ENCODE data around the gene KMT2A.
"Not testable (repeated sequence)": the region's sequence is repeated elsewhere in the genome, so short reads cannot be mapped to it uniquely, and the experiment has no call there.

KMT2A gene

DNA sequence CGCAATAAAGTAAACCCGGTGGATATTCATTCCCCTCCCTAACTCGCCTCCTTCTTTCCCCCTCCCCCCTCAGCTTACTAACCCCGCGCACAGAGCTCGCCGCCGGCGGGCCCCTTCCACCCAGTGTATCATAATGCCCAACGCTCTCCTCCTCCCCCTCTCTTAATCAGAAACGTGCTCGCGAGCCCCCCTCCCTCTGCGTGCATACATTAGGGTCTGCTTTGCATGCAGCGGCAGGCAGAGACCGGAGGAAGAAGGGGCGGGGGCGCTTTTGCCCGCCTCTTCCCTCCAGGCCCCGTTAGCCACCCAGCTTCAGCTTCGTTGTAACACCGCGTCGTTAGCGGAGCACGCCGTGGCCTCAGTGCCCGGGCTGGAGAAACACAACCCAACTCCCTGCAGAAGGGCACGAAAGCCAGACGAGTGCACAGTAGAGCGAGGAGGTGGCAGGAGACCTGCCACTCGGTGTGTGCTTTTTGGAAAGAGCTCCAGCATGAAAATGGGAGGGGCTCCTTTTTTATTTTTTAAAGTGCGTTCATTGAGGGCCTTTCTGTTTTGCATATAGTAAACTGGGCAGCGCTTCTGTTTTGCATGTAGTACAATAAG, 901 bp upstream of the KMT2A start:
- no peak for DNase-seq

DNA sequence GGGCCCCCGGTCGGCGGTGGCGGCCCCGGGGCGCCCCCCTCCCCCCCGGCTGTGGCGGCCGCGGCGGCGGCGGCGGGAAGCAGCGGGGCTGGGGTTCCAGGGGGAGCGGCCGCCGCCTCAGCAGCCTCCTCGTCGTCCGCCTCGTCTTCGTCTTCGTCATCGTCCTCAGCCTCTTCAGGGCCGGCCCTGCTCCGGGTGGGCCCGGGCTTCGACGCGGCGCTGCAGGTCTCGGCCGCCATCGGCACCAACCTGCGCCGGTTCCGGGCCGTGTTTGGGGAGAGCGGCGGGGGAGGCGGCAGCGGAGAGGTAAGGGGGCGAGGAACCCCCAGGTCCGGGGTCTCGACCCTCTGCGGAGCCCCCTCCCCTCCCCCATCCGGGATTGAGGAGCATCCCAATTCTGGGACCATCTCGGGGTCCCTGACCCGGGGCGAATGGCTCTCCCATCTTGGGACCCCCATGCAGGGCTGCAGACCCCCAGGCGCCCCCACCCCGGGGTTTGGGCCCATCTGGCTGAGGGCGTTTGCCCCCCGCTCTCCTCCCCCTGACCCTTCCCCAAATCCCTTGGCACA, 431 bp downstream of the KMT2A start:
- DNase-seq = no peak

DNA sequence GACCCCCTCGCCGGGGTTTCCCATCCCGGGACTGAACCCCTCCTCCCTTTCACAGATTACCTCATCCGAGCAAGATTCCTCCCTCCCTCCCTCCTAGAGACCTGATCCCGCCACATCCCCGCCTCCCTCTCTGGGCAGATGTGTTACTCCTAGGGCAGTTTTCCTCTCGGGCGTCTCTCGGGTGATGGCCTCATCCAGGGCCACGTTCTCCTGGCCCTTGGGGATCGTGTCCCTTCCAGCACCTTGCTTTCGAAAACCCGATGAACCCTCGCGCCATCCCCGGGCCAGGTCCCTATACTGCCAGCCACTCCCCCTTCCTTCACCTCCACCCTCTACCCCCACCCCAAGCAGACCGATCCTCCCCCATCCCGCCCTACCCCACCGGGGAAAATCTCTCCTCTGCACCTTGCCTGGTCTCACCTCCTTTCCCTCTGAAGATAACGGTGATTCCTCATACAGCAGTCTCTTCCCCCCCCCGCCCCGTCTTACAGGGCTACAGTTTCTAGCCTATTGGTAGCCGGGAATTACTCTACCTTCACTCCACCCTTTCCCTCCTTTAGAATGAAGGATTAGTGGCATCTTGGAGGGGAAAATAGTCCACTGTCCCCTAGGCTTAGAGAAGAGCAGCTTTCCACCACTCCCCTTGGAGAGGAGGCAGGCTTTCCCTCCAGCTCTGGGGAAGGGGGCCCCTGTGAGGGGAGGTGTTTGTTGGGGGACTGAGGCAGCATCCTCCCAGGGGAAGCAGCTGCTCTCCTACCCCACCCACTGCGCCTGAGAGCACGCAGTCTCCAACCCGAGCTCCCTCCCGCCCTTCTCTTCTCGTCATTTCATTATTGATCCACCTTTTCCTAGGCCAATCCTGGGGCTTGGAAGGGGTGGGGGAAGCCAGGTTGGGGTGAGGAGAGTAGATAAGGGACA, 1.2 kb downstream of the KMT2A start:
- peak; percentile 37 for DNase-seq

DNA sequence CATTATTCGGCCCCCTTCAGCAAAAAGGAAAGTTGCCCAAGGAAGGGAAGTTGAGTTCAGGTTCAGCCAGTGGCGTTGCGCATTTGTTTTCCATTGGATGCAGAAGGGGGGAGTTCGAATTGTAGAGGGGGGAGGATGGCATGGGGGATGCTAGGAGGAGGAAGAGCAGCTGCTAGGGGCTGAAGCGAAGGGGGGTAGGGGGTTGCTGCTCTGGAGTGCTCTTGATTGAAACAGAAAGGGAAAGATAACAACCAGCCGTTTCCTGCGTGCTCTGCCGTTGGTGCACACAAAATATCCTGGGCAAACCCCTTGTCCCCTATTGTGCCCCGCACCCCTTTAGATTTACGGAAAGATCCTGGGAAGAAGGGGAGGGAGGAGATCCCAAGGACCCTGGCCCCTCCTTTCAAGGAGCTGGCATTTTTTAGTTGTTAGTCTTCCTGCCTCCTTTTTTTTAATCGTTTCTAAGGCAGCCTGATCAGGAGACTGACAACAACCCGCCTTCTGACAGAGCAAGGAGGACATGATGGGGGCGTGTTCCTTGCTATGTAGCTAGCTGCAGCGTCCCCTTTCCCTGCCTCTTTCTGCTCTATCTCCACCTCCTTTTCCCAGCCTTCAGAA, 2.1 kb downstream of the KMT2A start:
- peak; percentile 71 for DNase-seq

DNA sequence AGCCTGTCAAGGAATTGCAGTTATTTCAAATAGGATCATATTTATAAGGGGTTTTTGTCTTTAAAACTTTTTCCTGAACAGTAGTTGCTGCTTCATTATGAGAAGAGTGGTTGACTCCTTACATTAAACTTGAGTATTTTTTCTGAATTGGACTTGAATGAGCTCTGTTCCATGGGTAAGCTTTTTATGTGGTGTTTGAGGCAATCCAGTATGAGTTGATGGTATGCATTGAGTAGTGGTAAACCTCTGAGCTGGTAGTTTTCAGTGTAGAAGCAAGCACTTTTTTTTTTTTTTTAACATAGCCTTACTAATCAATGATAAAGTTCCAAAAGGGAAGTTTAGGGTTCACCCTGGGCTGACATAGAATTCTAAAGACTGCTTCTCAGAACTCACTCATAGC, 3.4 kb downstream of the KMT2A start:
- DNase-seq = peak; percentile 12

DNA sequence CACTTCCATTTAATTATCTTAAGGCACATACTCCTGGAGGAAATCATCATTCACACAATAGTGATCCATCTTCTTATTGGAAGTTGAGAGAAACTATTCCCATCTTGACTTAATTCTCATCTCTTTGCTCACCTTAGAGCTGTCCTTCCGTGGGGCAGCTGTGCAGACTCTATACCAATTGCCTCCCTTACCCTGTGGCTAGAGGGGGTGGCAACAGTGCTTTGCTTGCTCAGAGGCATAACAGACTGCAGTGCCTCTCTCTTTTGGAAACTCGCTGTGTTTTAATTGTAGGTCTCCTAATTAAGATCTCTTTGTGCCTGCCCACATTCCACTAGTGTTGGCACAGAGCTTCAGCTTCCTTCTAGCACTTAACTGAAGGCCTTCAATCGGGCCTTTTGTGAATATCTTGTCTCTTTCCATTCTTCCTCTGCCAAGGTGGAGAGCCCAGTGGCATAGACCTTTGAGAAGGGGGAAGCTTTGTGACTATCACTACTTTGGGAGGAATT, 5.5 kb downstream of the KMT2A start:
- no peak for DNase-seq

DNA sequence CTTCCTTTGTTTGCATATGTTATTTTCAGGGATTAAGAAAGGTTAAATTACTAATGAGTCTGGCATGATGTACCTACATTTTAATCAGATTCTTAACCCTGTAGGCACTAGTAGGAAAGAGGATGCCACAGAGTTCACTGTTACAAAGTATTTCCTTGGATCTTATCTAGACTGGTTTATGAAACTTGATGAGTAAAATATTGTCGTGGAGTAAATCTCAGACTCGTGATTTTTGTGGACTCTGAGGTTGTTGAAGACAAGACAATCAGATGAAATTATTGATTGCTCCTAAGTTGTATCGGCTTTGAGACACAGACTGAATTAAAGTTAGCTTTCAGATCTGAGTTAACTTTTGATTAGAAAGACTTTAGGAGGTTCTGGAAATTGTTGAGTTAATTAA, 6.0 kb downstream of the KMT2A start:
- DNase-seq = no peak

DNA sequence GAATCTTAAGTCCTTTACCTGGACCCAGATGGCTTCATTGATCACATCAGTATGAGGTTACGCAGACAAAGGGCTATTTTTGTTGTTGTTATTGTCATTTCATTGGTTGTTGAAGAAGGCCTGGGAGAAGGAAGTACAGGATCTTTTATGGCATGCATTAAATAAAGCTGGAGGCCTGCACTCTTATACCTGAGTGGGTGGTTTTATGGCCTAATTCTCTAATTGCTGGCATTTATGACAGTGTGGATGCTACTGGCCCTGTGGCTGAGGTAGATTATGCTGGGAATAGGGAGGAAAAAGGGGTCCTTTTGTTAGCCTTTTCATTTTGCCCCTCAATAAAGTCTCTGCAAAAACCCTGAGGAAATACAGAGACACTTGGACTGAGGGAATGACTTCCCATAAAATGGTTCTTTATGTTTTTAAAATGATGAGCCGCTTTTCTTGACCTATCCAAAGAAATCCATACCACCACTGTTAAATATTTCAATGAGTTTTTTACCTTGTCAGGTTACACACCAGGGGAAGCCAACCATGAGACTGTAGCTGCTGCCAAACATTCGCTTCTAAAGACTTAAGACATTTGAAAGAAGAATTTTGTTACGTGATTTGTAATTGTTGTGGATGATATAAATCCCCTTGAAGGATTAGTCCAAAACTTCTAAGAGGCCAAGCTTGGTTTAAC, 6.8 kb downstream of the KMT2A start:
- DNase-seq = no peak

DNA sequence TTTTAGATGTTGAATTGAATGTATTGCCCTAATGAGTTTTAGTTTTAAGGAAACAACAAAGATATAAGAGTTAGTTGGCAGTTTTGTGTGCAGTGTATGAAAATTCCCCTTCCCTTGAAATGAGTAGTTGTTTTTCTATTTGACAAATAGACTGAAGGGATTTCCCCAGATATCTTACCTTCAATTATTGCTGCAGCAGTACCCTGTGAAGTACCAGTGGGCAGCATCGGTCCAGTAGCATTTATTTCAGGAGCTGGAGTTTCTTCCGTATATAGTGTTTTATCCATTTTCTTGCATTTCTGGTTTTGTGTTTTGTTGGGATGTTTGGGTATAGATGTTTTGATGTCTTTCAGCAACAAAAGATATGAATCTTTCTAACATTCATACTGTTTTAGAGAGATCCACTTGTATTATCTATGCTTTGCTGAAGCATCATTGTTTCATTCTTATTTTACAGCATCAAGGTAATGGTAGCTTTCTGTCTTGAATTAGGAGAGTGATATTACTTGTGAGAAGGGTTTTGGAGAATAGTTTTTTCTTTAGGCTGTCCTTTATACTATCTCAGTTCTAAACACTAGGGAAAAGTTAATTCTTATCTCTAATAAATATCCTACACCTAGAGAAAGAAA, 7.4 kb downstream of the KMT2A start:
- no peak for DNase-seq

DNA sequence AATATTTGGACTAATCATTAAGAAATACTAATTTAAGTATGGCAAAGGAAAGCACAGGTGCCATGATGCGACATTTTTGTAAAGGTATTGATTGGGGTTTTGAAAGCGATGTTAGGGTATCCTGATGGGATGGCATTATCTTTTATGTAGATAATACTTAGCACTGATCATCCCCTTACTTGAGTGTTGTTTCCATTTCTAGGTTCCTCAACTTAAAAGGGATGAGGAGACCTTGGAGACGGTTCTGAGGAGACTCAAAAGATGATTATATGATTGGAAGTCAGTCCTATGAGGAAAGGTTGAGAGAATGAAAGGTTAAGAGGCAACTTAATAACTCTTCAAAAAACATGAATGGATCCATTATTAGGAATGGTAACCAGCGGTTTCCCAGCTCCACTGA, 11.1 kb downstream of the KMT2A start:
- DNase-seq = no peak

DNA sequence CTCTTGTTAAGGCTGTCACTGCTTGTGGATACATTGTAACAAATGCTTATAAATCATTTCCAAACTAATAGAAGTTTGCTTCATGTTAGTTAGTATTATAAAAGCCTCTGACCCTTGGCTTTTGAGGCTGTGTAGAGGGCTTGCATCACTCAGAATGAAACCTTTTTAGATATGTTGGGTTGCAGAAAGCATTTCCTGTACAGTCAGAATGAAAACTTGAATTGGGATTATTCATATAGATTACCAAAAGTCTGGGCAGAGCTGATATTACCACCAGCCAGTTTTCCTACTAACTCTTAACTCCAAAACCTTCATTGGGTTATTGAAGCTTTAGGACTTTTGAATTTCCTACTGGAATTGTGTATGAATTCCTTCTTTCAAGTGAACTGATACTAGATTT, 12.0 kb downstream of the KMT2A start:
- no peak for DNase-seq

DNA sequence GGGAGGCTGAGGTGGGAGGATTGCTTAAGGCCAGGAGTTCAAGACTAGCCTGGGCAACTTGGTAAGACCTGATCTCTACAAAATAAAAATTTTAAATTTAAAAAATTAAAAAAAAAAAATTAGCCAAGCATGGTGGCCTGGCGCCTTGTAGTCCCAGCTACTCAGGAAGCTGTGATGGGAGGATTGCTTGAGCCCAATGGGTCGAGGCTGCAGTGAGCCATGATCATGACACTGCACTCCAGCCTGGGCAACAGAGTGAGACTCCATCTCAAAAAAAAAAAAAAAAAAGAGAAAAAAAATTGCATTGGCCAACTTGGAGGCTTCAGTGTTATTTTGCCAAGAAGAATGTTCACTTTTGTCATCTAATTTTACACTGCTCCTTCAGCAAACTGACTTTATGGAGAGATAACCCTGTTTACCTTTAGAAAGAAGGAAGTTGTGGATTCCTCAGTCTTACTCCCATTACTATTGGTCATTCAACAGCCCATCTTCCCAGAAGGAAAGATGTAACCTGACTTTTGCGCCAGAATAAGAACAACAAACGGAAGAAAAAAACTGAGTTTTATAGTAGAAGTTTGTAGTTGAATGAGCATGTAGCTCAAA, 13.1 kb downstream of the KMT2A start:
- no peak for DNase-seq

DNA sequence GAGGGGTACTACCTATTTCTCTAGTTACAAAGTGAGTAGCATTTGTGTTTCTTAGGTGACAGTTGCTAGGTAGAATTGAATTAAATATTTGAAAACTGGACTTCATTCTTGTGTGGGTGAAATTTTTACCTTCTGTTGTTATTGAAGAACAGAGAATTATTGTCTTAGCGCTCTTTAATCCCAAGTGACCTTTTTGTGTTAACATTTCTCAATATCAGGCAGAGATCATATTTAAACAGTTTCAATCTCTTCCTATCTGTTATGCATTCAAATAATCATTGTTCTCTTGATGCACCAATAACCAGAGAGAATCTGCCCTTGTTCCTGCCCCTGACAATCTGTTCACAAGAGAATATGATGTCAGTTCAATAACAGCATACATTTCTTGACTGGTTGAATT, 14.2 kb downstream of the KMT2A start:
- DNase-seq = no peak

DNA sequence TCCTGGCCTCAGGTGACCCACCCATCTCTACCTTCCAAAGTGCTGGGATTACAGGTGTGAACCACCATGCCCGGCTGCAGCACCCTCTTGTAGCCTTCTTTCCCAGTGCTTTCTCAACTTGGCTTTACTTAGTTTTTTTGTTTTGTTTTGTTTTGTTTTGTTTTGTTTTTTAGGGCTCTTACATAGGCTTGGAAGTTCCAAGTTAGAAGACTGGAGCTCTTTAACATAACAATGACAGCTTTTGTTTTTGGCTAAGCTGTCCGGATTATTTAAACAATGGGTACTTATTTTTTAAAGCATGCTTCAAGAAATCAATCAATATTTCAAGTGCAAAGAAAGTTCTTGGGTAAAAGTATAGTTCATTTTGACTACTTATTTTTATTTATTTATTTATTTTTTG, 25.9 kb downstream of the KMT2A start:
- no peak for DNase-seq

DNA sequence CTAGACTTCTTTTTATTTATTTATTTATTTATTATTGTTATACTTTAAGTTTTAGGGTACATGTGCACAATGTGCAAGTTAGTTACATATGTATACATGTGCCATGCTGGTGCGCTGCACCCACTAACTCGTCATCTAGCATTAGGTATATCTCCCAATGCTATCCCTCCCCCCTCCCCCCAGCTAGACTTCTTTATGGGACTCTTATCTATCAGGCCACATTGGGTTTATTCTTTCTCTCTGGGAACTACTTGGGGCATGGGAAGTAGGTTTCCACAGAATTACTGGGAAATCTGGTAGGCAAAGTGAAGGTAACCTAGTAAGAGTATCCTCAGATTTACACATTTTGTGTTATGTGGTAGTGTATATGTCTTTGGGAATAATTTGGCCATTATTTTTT, 32.7 kb downstream of the KMT2A start:
- not testable (repeated sequence) for DNase-seq

DNA sequence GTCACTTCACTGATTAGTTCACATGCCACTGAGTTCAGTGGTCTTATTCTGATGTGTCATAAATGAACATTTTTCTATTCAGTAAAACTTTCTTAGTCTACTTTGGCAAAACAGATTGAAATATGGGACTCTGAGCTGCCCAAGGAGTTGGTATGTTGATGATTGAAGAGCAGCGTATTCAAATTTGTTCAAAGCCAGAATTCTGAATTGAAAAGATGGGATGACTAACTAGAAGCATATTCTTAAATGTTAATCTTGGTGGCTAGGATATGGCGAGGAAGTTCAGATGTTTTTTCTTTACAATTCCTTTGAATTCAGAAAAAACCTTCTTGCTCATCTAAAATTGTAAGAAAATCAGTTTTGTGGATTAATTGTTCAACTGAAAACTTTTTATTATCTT, 34.7 kb downstream of the KMT2A start:
- DNase-seq = no peak

DNA sequence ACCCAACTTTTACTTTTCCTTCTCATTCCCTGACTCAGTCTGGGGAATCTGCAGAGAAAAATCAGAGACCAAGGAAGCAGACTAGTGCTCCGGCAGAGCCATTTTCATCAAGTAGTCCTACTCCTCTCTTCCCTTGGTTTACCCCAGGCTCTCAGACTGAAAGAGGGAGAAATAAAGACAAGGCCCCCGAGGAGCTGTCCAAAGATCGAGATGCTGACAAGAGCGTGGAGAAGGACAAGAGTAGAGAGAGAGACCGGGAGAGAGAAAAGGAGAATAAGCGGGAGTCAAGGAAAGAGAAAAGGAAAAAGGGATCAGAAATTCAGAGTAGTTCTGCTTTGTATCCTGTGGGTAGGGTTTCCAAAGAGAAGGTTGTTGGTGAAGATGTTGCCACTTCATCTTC, 37.2 kb downstream of the KMT2A start:
- DNase-seq = no peak

DNA sequence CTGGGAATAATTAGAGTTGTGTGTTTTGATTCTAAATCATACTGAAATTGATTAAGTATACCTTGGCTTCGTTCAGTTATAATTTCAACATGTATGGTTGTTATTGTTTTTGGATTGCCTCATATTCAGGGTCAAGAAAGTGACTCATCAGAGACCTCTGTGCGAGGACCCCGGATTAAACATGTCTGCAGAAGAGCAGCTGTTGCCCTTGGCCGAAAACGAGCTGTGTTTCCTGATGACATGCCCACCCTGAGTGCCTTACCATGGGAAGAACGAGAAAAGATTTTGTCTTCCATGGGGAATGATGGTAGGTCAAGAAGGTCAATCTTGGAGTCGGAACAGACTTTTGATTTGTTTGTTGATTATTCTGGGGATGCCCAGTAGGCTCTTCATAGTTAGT, 40.4 kb downstream of the KMT2A start:
- DNase-seq = no peak

DNA sequence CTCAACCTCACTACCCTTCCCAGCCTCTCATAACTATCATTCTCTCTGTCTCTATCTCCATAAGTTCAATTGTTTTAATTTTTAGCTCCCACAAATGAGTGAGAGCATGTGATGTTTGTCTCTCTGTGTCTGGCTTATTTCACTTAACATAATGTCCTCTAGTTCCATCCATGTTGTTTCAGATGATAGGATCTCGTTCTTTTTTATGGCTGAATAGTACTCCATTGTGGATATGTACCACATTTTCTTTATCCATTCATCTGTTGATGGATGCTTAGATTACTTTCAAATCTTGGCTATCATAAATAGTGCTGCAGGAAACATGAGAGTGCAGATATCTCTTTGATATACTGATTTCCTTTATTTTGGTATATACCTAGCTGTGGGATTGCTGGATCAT, 44.9 kb downstream of the KMT2A start:
- DNase-seq = not testable (repeated sequence)

DNA sequence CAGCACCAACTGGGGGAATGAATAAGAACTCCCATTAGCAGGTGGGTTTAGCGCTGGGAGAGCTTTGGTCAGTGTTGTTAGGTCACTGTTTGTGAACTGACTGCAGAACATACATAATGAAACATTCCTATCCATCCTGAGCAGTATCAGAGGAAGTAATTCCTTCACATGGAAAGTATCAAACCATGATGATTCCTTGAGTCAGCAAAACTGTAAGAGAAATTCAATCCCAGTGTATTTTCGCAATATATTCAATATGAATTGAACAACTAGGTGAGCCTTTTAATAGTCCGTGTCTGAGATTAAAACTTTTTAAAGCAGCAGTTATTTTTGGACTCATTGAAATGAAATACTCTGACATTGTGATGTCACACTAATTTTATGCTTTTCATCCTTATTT, 48.1 kb downstream of the KMT2A start:
- DNase-seq = no peak

DNA sequence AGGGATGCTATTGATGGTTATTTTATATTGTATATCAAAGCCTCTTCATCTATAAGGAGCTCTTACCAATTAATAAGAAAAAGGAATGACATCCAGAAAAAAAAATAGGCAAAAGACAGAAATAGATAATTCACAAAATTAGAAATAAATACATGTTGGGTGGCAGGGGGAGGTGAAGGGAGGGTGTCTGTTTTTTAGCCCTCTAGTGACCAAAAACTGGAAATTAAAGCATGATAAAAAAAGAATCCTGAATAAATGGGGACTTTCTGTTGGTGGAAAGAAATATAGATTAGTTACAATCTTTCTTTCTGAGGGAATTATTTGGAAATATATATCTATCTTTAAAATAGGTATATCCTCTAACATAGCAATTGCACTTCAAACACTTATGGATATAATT, 49.0 kb downstream of the KMT2A start:
- DNase-seq = no peak

All from central memory CD4-positive, alpha-beta T cell (primary cell).